MCF 10A (cell line): ENCODE measurements around the gene UBAC2. TPM values are rescaled to one million over a fixed set of nuclear protein-coding genes. Genes with fewer than 3 reads are reported as not detected.

ENCODE experiments used
- BruUV-seq: library from RNA; stranded (reverse); fragments of 400-500 nt; replicated peaks from 2 replicates; lab custom pipeline; 2021; lab: Mats Ljungman, UMichigan
- CTCF ChIA-PET: fragments of 300-600 bp; sonication (Branson Sonifier 250); formaldehyde crosslinking; extraction: SDS; loops from one replicate; lab custom pipeline; 2021; ENCODE audit warnings: antibody characterized with exemption, inconsistent platforms; lab: Yijun Ruan, JAX
- POLR2A ChIA-PET: fragments of 300-600, 350-650 bp; sonication (Branson Sonifier 250); formaldehyde crosslinking; extraction: SDS; loops from one replicate; lab custom pipeline; 2020; ENCODE audit warnings: antibody characterized with exemption, inconsistent platforms; lab: Yijun Ruan, JAX
- DNase-seq: peaks from one replicate; pipeline ENCODE4 v3.0.0-alpha.2; 2018; ENCODE audit not compliant: unreplicated experiment
- H3K27ac Mint-ChIP-seq: one replicate; pipeline ENCODE4 v1.8.0; 2022; ENCODE audit warnings: mild to moderate bottlenecking, low read depth, mixed read lengths; ENCODE audit not compliant: unreplicated experiment
- H3K27me3 Mint-ChIP-seq: one replicate; pipeline ENCODE4 v1.8.0; 2022; ENCODE audit warnings: mixed read lengths; ENCODE audit not compliant: insufficient read depth, unreplicated experiment
- H3K36me3 Mint-ChIP-seq: one replicate; pipeline ENCODE4 v1.8.0; 2022; ENCODE audit warnings: mild to moderate bottlenecking, moderate library complexity, mixed read lengths; ENCODE audit not compliant: insufficient read depth, unreplicated experiment
- H3K4me1 Mint-ChIP-seq: one replicate; pipeline ENCODE4 v1.8.0; 2022; ENCODE audit warnings: mixed read lengths; ENCODE audit not compliant: insufficient read depth, unreplicated experiment
- H3K4me3 Mint-ChIP-seq: one replicate; pipeline ENCODE4 v1.8.0; 2022; ENCODE audit warnings: mild to moderate bottlenecking, moderate library complexity, mixed read lengths; ENCODE audit not compliant: unreplicated experiment
- H3K9me3 Mint-ChIP-seq: one replicate; pipeline ENCODE4 v1.8.0; 2022; ENCODE audit warnings: mixed read lengths; ENCODE audit not compliant: unreplicated experiment
- intact Hi-C: fragments of 100-400 bp; cut with micrococcal nuclease; formaldehyde crosslinking; loops from 2 replicates; pipeline ENCODE4 v1.14.1; 2022
- total RNA-seq: library from RNA; stranded (reverse); gene quantifications from 2 replicates; pipeline ENCODE4 v1.2.3, GENCODE V29; 2022
- TF ChIP-seq, protein P1 (sequence below): fragments of 200-600 bp; IDR thresholded peaks from one replicate; pipeline ENCODE4 v1.8.0; 2022; ENCODE audit warnings: antibody characterized with exemption, mild to moderate bottlenecking; ENCODE audit not compliant: unreplicated experiment

UBAC2 gene
- total RNA-seq, 1 experiment from 2014 or later = 74.7 TPM

DNA sequence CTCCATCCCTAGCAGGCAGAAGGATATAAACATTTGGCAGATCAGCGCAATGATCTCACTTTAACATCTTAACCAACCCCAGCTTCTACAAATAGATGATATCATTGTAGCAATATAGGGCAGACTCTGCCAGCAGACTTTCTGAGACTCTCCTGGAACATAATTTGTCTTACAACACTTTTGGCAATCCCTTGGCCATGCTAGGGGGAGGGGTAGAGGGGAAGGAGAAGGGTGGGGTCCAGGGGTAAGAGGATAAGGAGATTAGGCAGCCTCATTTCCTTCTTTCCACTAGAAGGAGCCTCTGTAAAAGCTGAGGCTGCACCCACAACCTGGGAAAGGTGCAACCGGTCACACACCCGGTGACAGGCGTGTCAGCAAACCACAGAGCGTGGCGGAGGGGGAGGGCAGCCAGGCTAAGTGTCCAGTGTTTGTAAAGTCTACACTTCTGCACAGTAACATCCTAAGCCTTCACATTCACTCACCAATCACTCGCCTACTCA is 8.7 kb upstream of the UBAC2 start:
- no peaks in the 10 kb centered on the region for H3K27me3 Mint-ChIP-seq
- no peak overlapping the region for H3K4me3 Mint-ChIP-seq
- H3K36me3 Mint-ChIP-seq = peaks cover 5% of the 10 kb centered on the region
- H3K4me1 Mint-ChIP-seq = peaks cover 11% of the 10 kb centered on the region
- no peaks in the 10 kb centered on the region for H3K9me3 Mint-ChIP-seq
- BruUV-seq = no TSS peak
- DNase-seq = no peak
- ChIA-PET CTCF (interaction anchor here (0.8 to 9.9 kb wide), 2 partner anchors 17 to 77 kb away, joined by 3 to 87 read pairs; no protein-coding TSS in a partner anchor), POLR2A (interaction anchor here (0.6 to 1.8 kb wide), 2 partner anchors 9 to 67 kb away, joined by 3 to 15 read pairs; partner anchors contain the start of gene UBAC2)
- TF ChIP-seq, protein P1, sequence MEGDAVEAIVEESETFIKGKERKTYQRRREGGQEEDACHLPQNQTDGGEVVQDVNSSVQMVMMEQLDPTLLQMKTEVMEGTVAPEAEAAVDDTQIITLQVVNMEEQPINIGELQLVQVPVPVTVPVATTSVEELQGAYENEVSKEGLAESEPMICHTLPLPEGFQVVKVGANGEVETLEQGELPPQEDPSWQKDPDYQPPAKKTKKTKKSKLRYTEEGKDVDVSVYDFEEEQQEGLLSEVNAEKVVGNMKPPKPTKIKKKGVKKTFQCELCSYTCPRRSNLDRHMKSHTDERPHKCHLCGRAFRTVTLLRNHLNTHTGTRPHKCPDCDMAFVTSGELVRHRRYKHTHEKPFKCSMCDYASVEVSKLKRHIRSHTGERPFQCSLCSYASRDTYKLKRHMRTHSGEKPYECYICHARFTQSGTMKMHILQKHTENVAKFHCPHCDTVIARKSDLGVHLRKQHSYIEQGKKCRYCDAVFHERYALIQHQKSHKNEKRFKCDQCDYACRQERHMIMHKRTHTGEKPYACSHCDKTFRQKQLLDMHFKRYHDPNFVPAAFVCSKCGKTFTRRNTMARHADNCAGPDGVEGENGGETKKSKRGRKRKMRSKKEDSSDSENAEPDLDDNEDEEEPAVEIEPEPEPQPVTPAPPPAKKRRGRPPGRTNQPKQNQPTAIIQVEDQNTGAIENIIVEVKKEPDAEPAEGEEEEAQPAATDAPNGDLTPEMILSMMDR = no peak
- intact Hi-C loops = no loop called here
- H3K27ac Mint-ChIP-seq = no peak overlapping the region

DNA sequence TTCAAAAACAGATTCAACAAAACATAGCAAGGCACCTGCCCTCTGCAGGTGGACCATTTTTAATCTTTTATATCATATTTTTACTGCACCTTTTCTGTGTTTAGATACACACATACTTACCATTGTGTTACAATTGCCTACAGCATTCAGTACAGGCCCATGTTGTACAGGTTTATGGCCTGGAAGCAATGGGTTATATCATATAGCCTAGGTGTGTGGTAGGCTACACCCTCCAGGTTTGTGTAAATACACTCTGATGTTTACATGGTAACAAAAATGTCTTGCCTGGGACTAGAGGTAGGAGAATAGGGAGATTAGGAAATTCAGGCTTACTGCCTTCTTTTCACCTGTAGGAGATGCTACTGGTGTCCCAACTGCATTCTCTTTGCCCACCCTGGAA is 8.2 kb upstream of the UBAC2 start:
- Mint-ChIP-seq H3K9me3 (no peaks in the 10 kb centered on the region), H3K36me3 (peaks cover 5% of the 10 kb centered on the region), H3K27me3 (no peaks in the 10 kb centered on the region), H3K4me1 (peaks cover 11% of the 10 kb centered on the region), H3K4me3 (no peak overlapping the region), H3K27ac (no peak overlapping the region)
- intact Hi-C loops = no loop called here
- ChIA-PET POLR2A (interaction anchor here (0.6 to 1.8 kb wide), 2 partner anchors 8 to 67 kb away, joined by 3 to 15 read pairs; partner anchors contain the start of gene UBAC2), CTCF (interaction anchor here (9.9 kb wide), 1 partner anchor 18 kb away, joined by 87 read pairs; no protein-coding TSS in a partner anchor)
- TF ChIP-seq, protein P1 = no peak
- BruUV-seq = no TSS peak
- no peak for DNase-seq

DNA sequence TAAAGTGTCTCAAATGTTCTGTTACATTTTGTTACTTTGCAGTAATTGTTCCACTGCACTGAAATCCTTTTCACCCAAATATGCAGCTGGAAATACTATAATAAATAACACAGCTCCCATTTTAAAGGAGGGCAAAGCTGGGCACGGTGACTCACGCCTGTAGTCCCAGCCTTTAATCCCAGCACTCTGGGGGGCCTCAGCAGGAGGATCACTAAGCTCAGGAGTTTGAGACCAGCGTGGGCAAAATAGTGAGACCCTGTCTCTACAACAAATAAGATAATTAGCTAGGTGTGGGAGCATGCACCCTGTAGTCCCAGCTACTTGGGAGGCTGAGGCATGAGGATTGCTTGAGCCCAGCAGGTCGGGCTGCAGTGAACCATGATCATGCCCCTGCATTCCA is 7.5 kb upstream of the UBAC2 start:
- H3K27me3 Mint-ChIP-seq = no peaks in the 10 kb centered on the region
- TF ChIP-seq, protein P1 = no peak
- H3K27ac Mint-ChIP-seq = no peak overlapping the region
- H3K4me1 Mint-ChIP-seq = peaks cover 11% of the 10 kb centered on the region
- H3K36me3 Mint-ChIP-seq = peaks cover 5% of the 10 kb centered on the region
- H3K4me3 Mint-ChIP-seq = no peak overlapping the region
- no TSS peak for BruUV-seq
- H3K9me3 Mint-ChIP-seq = no peaks in the 10 kb centered on the region
- POLR2A ChIA-PET = interaction anchor here (1.8 kb wide), 1 partner anchor 8 kb away, joined by 15 read pairs; the partner anchor contains the start of gene UBAC2
- CTCF ChIA-PET = interaction anchor here (1.0 to 9.9 kb wide), 3 partner anchors 18 to 77 kb away, joined by 4 to 87 read pairs (median 4); no protein-coding TSS in a partner anchor
- DNase-seq = no peak
- intact Hi-C loops = no loop called here

DNA sequence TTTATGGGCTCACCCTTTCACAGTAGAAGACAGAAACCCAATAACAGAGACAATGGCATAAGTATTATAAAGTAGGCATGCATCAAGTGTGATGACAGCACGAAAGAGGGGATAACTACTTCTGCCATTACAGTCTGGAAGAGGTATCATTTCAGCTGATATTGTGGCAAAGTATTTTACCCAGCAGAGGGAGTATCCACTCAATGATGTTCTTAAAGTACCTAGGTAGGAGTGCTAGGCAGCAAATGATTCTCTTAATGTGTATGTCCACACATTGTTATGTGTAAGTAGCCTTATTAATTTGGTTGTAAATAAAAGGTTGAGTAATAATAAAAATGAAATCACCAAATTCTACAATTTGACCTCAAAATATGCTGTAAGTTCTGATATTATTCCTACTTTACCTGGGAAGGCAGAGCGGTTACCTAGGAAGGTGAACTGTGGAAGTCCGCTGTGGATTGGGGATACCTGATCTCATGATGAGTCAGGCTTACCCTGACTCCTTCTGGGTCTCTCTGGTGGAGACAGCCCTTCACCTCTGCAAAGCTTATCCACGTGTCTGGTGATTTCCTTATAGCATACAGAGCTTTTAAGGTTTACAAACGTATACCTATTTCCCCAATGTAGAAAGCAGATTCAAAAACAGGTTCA is 4.1 kb upstream of the UBAC2 start:
- ChIA-PET POLR2A (interaction anchor here (0.7 to 1.1 kb wide), 3 partner anchors 11 to 109 kb away, joined by 3 to 4 read pairs (median 3); no protein-coding TSS in a partner anchor), CTCF (interaction anchor here (0.7 to 2.2 kb wide), 2 partner anchors 20 to 74 kb away, joined by 3 to 9 read pairs; no protein-coding TSS in a partner anchor)
- H3K27me3 Mint-ChIP-seq = no peaks in the 10 kb centered on the region
- TF ChIP-seq, protein P1 = peak; percentile 18
- intact Hi-C loops = loop anchor here (5.0 kb wide), 1 partner anchor 71 kb away; no protein-coding TSS in a partner anchor
- no peak overlapping the region for H3K27ac Mint-ChIP-seq
- peak; percentile 63 for DNase-seq
- no peak overlapping the region for H3K4me3 Mint-ChIP-seq
- H3K9me3 Mint-ChIP-seq = no peaks in the 10 kb centered on the region
- peaks cover 11% of the 10 kb centered on the region for H3K36me3 Mint-ChIP-seq
- BruUV-seq = no TSS peak
- H3K4me1 Mint-ChIP-seq = peaks cover 18% of the 10 kb centered on the region
